SU-DHL-6 (cell line): Measurements from ENCODE around the gene ODF2.
"Not testable (repeated sequence)": the region's sequence is repeated elsewhere in the genome, so short reads cannot be mapped to it uniquely, and the experiment has no call there.

Experiments used
- CTCF ChIP-seq: fragments of 200-600 bp; sonication (generic); IDR thresholded peaks from one replicate; pipeline ENCODE4 v1.5.1; 2017; ENCODE audit warnings: antibody characterized with exemption, mild to moderate bottlenecking, low read length, moderate library complexity; ENCODE audit not compliant: insufficient read depth, poor library complexity, severe bottlenecking
- EZH2phosphoT487 ChIP-seq: fragments of 200-600 bp; sonication (generic), shearing (Covaris generic); conservative IDR thresholded peaks from 2 replicates; pipeline ENCODE4 v1.6.1; 2018; ENCODE audit warnings: mild to moderate bottlenecking, antibody characterized with exemption, low read length, moderate library complexity, mixed read lengths

- not testable (repeated sequence) for TF ChIP-seq CTCF, EZH2phosphoT487
Observed at GRCh38 chr9:128505906-128506305, 50.1 kb downstream of the ODF2 start.
